ENCODE data around the gene NDUFB1. TPM values are rescaled to one million over a fixed set of nuclear protein-coding genes. Genes with fewer than 3 reads are reported as not detected.

NDUFB1 gene
- total RNA-seq, 1 experiment from 2014 or later, result 32.2 TPM

DNA sequence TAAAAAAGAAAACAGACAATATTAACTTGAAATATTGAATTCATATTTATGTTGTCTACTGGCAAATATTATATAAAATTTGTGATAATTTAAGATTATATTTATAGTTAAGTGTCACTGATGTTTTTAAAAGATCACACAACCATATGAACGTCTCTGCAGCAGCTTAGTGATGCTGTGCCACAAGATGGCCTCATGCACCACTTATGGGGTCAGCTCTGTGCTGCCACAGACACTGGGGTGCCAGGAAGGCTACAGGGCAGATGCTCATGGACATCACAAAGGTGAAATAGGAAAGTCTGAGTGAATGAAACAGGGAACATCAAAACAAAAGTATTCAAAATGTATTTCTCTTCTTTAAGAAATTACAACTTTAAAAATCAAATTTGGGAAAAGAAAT lies 28.2 kb downstream of the NDUFB1 start:
- Histone ChIP-seq H3K27me3 (ENCODE audit: insufficient read depth, low read depth) (no peaks in the 10 kb centered on the region), H3K79me2 (ENCODE audit: low read depth) (no peaks in the 10 kb centered on the region), H3K4me2 (no peak overlapping the region), H3K4me3 (no peak overlapping the region), H3K27ac (no peak overlapping the region), H3K4me1 (replicated peaks; ENCODE audit: insufficient read depth) (no peaks in the 10 kb centered on the region), H3F3A (ENCODE audit: insufficient read depth, low read depth) (no peaks in the 10 kb centered on the region), H2AFZ (no peak overlapping the region), H3K9me2 (ENCODE audit: insufficient read depth) (no peaks in the 10 kb centered on the region), H3K36me3 (ENCODE audit: low read depth) (no peaks in the 10 kb centered on the region), H4K20me1 (ENCODE audit: insufficient read depth) (no peaks in the 10 kb centered on the region), H3K9me3 (ENCODE audit: insufficient read depth, low read depth) (no peaks in the 10 kb centered on the region)
- TF ChIP-seq, protein P1, sequence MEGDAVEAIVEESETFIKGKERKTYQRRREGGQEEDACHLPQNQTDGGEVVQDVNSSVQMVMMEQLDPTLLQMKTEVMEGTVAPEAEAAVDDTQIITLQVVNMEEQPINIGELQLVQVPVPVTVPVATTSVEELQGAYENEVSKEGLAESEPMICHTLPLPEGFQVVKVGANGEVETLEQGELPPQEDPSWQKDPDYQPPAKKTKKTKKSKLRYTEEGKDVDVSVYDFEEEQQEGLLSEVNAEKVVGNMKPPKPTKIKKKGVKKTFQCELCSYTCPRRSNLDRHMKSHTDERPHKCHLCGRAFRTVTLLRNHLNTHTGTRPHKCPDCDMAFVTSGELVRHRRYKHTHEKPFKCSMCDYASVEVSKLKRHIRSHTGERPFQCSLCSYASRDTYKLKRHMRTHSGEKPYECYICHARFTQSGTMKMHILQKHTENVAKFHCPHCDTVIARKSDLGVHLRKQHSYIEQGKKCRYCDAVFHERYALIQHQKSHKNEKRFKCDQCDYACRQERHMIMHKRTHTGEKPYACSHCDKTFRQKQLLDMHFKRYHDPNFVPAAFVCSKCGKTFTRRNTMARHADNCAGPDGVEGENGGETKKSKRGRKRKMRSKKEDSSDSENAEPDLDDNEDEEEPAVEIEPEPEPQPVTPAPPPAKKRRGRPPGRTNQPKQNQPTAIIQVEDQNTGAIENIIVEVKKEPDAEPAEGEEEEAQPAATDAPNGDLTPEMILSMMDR (conservative IDR thresholded peaks at IDR 0.05), result no peak
- no peak for TF ChIP-seq EZH2 (IDR thresholded peaks at IDR 0.05; ENCODE audit: low read depth)
- ChIA-PET CTCF (no interaction called here), POLR2A (ENCODE audit: unreplicated experiment) (no interaction called here)
- no peak for DNase-seq
- intact Hi-C loops (cut with micrococcal nuclease; ENCODE audit: unreplicated experiment), result no loop called here
- BruUV-seq (replicated peaks), result no TSS peak

DNA sequence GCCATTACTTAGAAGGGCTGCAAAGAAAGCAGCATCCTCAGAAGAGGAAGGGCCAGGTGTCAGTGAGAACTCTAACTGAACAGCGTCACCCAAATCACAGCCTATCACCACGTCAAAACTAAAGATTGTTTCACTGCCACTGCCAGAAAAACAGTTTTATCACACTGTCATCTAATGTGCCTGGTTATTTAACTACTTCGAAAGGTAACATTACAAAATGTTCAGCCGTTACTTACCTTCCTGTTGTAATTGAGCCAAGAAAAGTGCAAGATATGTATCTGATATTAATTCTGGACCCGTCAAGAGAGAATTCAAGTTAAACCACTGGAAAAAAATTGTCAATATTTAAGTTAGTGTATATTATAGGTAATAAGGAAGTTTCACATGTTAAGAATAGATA lies 33.0 kb downstream of the NDUFB1 start:
- Histone ChIP-seq H3K79me2 (ENCODE audit: low read depth) (no peaks in the 10 kb centered on the region), H3K27me3 (ENCODE audit: insufficient read depth, low read depth) (no peaks in the 10 kb centered on the region), H3K9me2 (ENCODE audit: insufficient read depth) (no peaks in the 10 kb centered on the region), H3K4me3 (no peak overlapping the region), H3K4me1 (replicated peaks; ENCODE audit: insufficient read depth) (no peaks in the 10 kb centered on the region), H3K36me3 (ENCODE audit: low read depth) (no peaks in the 10 kb centered on the region), H2AFZ (no peak overlapping the region), H3K27ac (no peak overlapping the region), H3F3A (ENCODE audit: insufficient read depth, low read depth) (no peaks in the 10 kb centered on the region), H3K9me3 (ENCODE audit: insufficient read depth, low read depth) (no peaks in the 10 kb centered on the region), H3K4me2 (no peak overlapping the region), H4K20me1 (ENCODE audit: insufficient read depth) (no peaks in the 10 kb centered on the region)
- POLR2A ChIA-PET (ENCODE audit: unreplicated experiment), result no interaction called here
- no peak for DNase-seq
- no TSS peak for BruUV-seq (replicated peaks)
- intact Hi-C loops (cut with micrococcal nuclease; ENCODE audit: unreplicated experiment), result no loop called here
- TF ChIP-seq EZH2 (IDR thresholded peaks at IDR 0.05; ENCODE audit: low read depth), result no peak
- TF ChIP-seq, protein P1 (conservative IDR thresholded peaks at IDR 0.05), result no peak
- CTCF ChIA-PET, result interaction anchor here (0.6 kb wide), 1 partner anchor 9 kb away, joined by 5 read pairs; no protein-coding TSS in a partner anchor

DNA sequence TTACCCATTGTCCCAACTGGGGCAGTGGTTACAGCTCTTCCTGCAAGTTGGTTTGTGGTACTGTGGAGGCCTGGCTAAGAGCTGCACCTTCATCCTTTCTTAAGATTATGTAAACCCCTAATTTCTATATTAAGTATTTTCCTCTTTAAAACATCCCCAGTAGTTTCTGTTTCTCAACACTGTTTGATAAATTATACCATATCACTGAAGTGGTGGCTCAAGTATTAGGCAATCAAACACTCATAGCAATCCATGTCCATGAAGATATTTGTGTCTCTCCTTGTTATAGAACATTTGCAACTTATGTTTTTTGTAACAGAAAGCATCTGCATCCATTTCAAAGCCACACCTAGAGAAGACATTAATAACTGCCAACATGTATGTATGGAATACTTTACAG lies 47.0 kb downstream of the NDUFB1 start:
- POLR2A ChIA-PET (ENCODE audit: unreplicated experiment), result no interaction called here
- H3K36me3 ChIP-seq (ENCODE audit: low read depth), result no peaks in the 10 kb centered on the region
- no peak for TF ChIP-seq EZH2 (IDR thresholded peaks at IDR 0.05; ENCODE audit: low read depth)
- TF ChIP-seq, protein P1 (conservative IDR thresholded peaks at IDR 0.05), result no peak
- H3K27ac ChIP-seq, result no peak overlapping the region
- H3K27me3 ChIP-seq (ENCODE audit: insufficient read depth, low read depth), result no peaks in the 10 kb centered on the region
- no peaks in the 10 kb centered on the region for H3F3A ChIP-seq (ENCODE audit: insufficient read depth, low read depth)
- no peaks in the 10 kb centered on the region for H4K20me1 ChIP-seq (ENCODE audit: insufficient read depth)
- H3K79me2 ChIP-seq (ENCODE audit: low read depth), result no peaks in the 10 kb centered on the region
- CTCF ChIA-PET, result no interaction called here
- no peak overlapping the region for H2AFZ ChIP-seq
- intact Hi-C loops (cut with micrococcal nuclease; ENCODE audit: unreplicated experiment), result no loop called here
- DNase-seq, result no peak
- H3K4me2 ChIP-seq, result no peak overlapping the region
- H3K4me1 ChIP-seq (replicated peaks; ENCODE audit: insufficient read depth), result no peaks in the 10 kb centered on the region
- BruUV-seq (replicated peaks), result no TSS peak
- H3K4me3 ChIP-seq, result no peak overlapping the region
- H3K9me3 ChIP-seq (ENCODE audit: insufficient read depth, low read depth), result no peaks in the 10 kb centered on the region
- no peaks in the 10 kb centered on the region for H3K9me2 ChIP-seq (ENCODE audit: insufficient read depth)

Other genes starting within 250 kb of the NDUFB1 start
- gene FBLN5, start 174.0 kb downstream of the NDUFB1 start, total RNA-seq (2021), result not detected in 2 replicates
- gene TRIP11, start 81.6 kb downstream of the NDUFB1 start, total RNA-seq (2021), result 18.0 and 22.0 TPM in 2 replicates
- 5.9 and 8.5 TPM in 2 replicates for gene ATXN3, start 15.1 kb downstream of the NDUFB1 start, total RNA-seq (2021)
- gene CPSF2, start 263 bp upstream of the NDUFB1 start, total RNA-seq (2021), result 17.0 and 23.0 TPM in 2 replicates
- not detected in 2 replicates for gene SLC24A4, start 201.5 kb upstream of the NDUFB1 start, total RNA-seq (2021)